K562 (cell line): ENCODE measurements around the gene COX5A. TPM values are rescaled to one million over a fixed set of nuclear protein-coding genes. Genes with fewer than 3 reads are reported as not detected.

Experiments
- ATF3 ChIP-seq, 2 experiments: fragments of 450-650 bp in 1 of 2; sonication (generic) in 1 of 2; formaldehyde crosslinking in 1 of 2; IDR thresholded peaks in 1 of 2; conservative IDR thresholded peaks in 1 of 2; 2 replicates each; pipeline versions ENCODE4 v1.6.1 to v1.8.1; 2016 to 2023; ENCODE audit warnings: mild to moderate bottlenecking in 2 of 2, moderate library complexity in 2 of 2, inconsistent platforms in 1 of 2, missing genetic modification reagents in 1 of 2
- BCOR ChIP-seq: fragments of 450-650 bp; IDR thresholded peaks from 2 replicates; pipeline ENCODE4 v1.6.1; 2016
- CAMTA2 ChIP-seq: fragments of 250-450 bp; sonication (Bioruptor Pico); conservative IDR thresholded peaks from 2 replicates; pipeline ENCODE4 v1.5.1; 2022
- CREB1 ChIP-seq, 2 experiments: sonication (generic) in 1 of 2; formaldehyde crosslinking in 1 of 2; IDR thresholded peaks; 2 replicates each; pipeline versions ENCODE4 v1.6.1 to v1.8.0; 2012 to 2022; ENCODE audit warnings: inconsistent platforms in 1 of 2, mild to moderate bottlenecking in 1 of 2, missing genetic modification reagents in 1 of 2, moderate library complexity in 1 of 2
- E2F6 ChIP-seq, 2 experiments: IDR thresholded peaks; 2 replicates each; pipeline ENCODE4 v1.6.1; 2011; ENCODE audit warnings: borderline replicate concordance in 1 of 2, control low read depth in 1 of 2, low read depth in 1 of 2, low read length in 1 of 2, mild to moderate bottlenecking in 1 of 2, mixed read lengths in 1 of 2, moderate library complexity in 1 of 2; ENCODE audit not compliant: insufficient read depth in 1 of 2, insufficient read length in 1 of 2, poor library complexity in 1 of 2, severe bottlenecking in 1 of 2; ENCODE audit errors: extremely low read depth in 1 of 2
- EGR1 ChIP-seq: fragments of 450-650 bp; conservative IDR thresholded peaks from 2 replicates; pipeline ENCODE4 v1.6.1; 2017; ENCODE audit warnings: mild to moderate bottlenecking
- ELF1 ChIP-seq: fragments of 200-800 bp; sonication (Bioruptor generic); IDR thresholded peaks from 2 replicates; pipeline ENCODE4 v1.6.1; 2016; ENCODE audit warnings: missing genetic modification characterization, missing compliant biosample characterization
- FIP1L1 ChIP-seq: fragments of 200-400 bp; formaldehyde crosslinking; IDR thresholded peaks from 2 replicates; pipeline ENCODE4 v1.6.1; 2018; ENCODE audit warnings: mild to moderate bottlenecking, low read depth, low read length; ENCODE audit not compliant: poor library complexity, severe bottlenecking
- HDAC1 ChIP-seq, 2 experiments: fragments of 450-650 bp; IDR thresholded peaks; 2 replicates each; pipeline ENCODE4 v1.6.1; 2016 to 2017; ENCODE audit warnings: inconsistent platforms in 1 of 2, mild to moderate bottlenecking in 1 of 2, moderate library complexity in 1 of 2
- HDAC8 ChIP-seq: fragments of 450-650 bp; IDR thresholded peaks from 2 replicates; pipeline ENCODE4 v1.6.1; 2016; ENCODE audit warnings: mild to moderate bottlenecking, missing genetic modification characterization, moderate library complexity, missing compliant biosample characterization
- KDM2B ChIP-seq: fragments of 250-450 bp; sonication (Bioruptor Pico); IDR thresholded peaks from 2 replicates; pipeline ENCODE4 v1.8.0; 2021; ENCODE audit warnings: mild to moderate bottlenecking, moderate library complexity
- L3MBTL2 ChIP-seq: fragments of 450-650 bp; IDR thresholded peaks from 2 replicates; pipeline ENCODE4 v1.6.1; 2016; ENCODE audit warnings: mild to moderate bottlenecking, moderate library complexity
- PCBP2 ChIP-seq: fragments of 200-400 bp; formaldehyde crosslinking; IDR thresholded peaks from 2 replicates; pipeline ENCODE4 v1.6.1; 2018; ENCODE audit warnings: low read length, low read depth, mild to moderate bottlenecking, moderate library complexity; ENCODE audit not compliant: poor library complexity, severe bottlenecking
- PHB2 ChIP-seq: fragments of 450-650 bp; IDR thresholded peaks from 2 replicates; pipeline ENCODE4 v1.6.1; 2017; ENCODE audit warnings: low read depth
- POLR2AphosphoS2 ChIP-seq: IDR thresholded peaks from 2 replicates; pipeline ENCODE4 v1.6.1; 2012; ENCODE audit warnings: low read length, improper control_type of control experiment
- RAD21 ChIP-seq, 2 experiments: fragments of 250-450 bp in 1 of 2; fragments of 450-650 bp in 1 of 2; sonication (Bioruptor Pico) in 1 of 2; formaldehyde crosslinking in 1 of 2; IDR thresholded peaks in 1 of 2; conservative IDR thresholded peaks in 1 of 2; 2 replicates each; pipeline versions ENCODE4 v1.4.0 to v1.8.0; 2020 to 2022; ENCODE audit warnings: mild to moderate bottlenecking in 2 of 2, moderate library complexity in 1 of 2
- SIN3B ChIP-seq: fragments of 450-650 bp; IDR thresholded peaks from 2 replicates; pipeline ENCODE4 v1.6.1; 2017; ENCODE audit warnings: low read depth, mild to moderate bottlenecking, moderate library complexity
- TBP ChIP-seq: optimal IDR thresholded peaks from 2 replicates; pipeline ENCODE3; 2011; ENCODE audit warnings: low read depth, low read length, improper control_type of control experiment
- TRIM28 ChIP-seq: fragments of 450-650 bp; IDR thresholded peaks from 2 replicates; pipeline ENCODE4 v1.6.1; 2017
- ZNF232 ChIP-seq: sonication (generic); formaldehyde crosslinking; IDR thresholded peaks from 2 replicates; pipeline ENCODE4 v1.8.0; 2022; ENCODE audit warnings: mild to moderate bottlenecking, missing genetic modification reagents
- ZNF583 ChIP-seq: fragments of 250-450 bp; sonication (Bioruptor Pico); IDR thresholded peaks from 2 replicates; pipeline ENCODE4 v1.4.0; 2020
- ZNF586 ChIP-seq: fragments of 450-650 bp; formaldehyde crosslinking; conservative IDR thresholded peaks from 2 replicates; pipeline ENCODE4 v1.4.0; 2020; ENCODE audit warnings: mild to moderate bottlenecking, moderate library complexity
- ZNF785 ChIP-seq: fragments of 250-450 bp; sonication (Bioruptor Pico); IDR thresholded peaks from 2 replicates; pipeline ENCODE4 v1.4.0; 2020; ENCODE audit warnings: mild to moderate bottlenecking
- ZNF79 ChIP-seq: fragments of 250-450 bp; sonication (Bioruptor Pico); IDR thresholded peaks from 2 replicates; pipeline ENCODE4 v1.4.0; 2020; ENCODE audit warnings: low read depth, mild to moderate bottlenecking, moderate library complexity
- polyA plus RNA-seq, 8 experiments: library from polyadenylated mRNA; depleted of rRNA in 4 of 8; stranded (reverse) in 5 of 8; unstranded in 3 of 8; fragments of >200 nt; fragmentation: Nextera tagmentation in 2 of 8; fragmentation: Illumina TruSeq in 1 of 8; extraction: Ambion mirVana in 2 of 8; extraction: Trizol in 1 of 8; gene quantifications; 2 replicates each; pipeline versions ENCODE4 v1.2.1 to v1.2.3, GENCODE V29; 2011 to 2014; ENCODE audit warnings: inconsistent platforms in 1 of 8, missing spikeins in 1 of 8
- total RNA-seq, 7 experiments: library from RNA; depleted of rRNA in 6 of 7; stranded (reverse); fragments of >200 nt in 6 of 7; fragmentation: Illumina TruSeq in 2 of 7; extraction: Trizol in 2 of 7; gene quantifications; 2 replicates each; pipeline versions ENCODE4 v1.2.1 to v1.2.3, GENCODE V29; 2011 to 2021; ENCODE audit warnings: low replicate concordance in 1 of 7
- TF ChIP-seq, protein P1 (sequence below): fragments of 250-450 bp; sonication (Bioruptor Pico); IDR thresholded peaks from 2 replicates; pipeline ENCODE4 v1.5.0; 2020; ENCODE audit warnings: mild to moderate bottlenecking
- TF ChIP-seq, protein P2 (sequence below): fragments of 250-450 bp; sonication (Bioruptor Pico); IDR thresholded peaks from 2 replicates; pipeline ENCODE4 v1.8.0; 2022; ENCODE audit warnings: inconsistent platforms, mild to moderate bottlenecking, moderate library complexity, borderline replicate concordance

Gene COX5A
- total and polyA plus RNA-seq, 9 of the 15 experiments (the other 6 are each of a cell fraction or from before 2014, with no cell fraction given): 86.8 to 553 (median 371) TPM

- TF ChIP-seq PHB2 (peak; percentile 93), HDAC1 (IDR thresholded peaks at IDR 0.05) (peak; percentile 96 to 99), CAMTA2 (CRISPR knock-in tag) (no peak), TBP (no peak), HDAC8 (tag) (no peak), ZNF586 (no peak), PCBP2 (no peak), TRIM28 (peak; percentile 59; the same call in 1 of the 2 replicates), FIP1L1 (no peak), ATF3 (IDR thresholded peaks at IDR 0.05) (peak; percentile 74), ATF3 (CRISPR knock-in tag; conservative IDR thresholded peaks at IDR 0.05) (no peak), ZNF785 (no peak), ELF1 (tag) (no peak), ZNF79 (no peak), RAD21 (CRISPR knock-in tag; conservative IDR thresholded peaks at IDR 0.05 in 1 of 2, IDR thresholded peaks at IDR 0.05 in 1 of 2) (no peak), CREB1 (IDR thresholded peaks at IDR 0.05) (peak; percentile 68; the same call in 1 of the 2 replicates), CREB1 (CRISPR knock-in tag; IDR thresholded peaks at IDR 0.05) (no peak), POLR2AphosphoS2 (no peak), E2F6 (IDR thresholded peaks at IDR 0.05; ENCODE audit: borderline replicate concordance in 1 of 2, extremely low read depth in 1 of 2, insufficient read depth in 1 of 2, insufficient read length in 1 of 2, low read depth in 1 of 2, low read length in 1 of 2, poor library complexity in 1 of 2, severe bottlenecking in 1 of 2) (no peak), SIN3B (no peak), ZNF583 (CRISPR knock-in tag) (no peak), BCOR (peak; percentile 97), L3MBTL2 (peak; percentile 60), KDM2B (CRISPR knock-in tag) (no peak), EGR1 (peak; percentile 62), ZNF232 (CRISPR knock-in tag) (no peak)
- TF ChIP-seq, protein P1, sequence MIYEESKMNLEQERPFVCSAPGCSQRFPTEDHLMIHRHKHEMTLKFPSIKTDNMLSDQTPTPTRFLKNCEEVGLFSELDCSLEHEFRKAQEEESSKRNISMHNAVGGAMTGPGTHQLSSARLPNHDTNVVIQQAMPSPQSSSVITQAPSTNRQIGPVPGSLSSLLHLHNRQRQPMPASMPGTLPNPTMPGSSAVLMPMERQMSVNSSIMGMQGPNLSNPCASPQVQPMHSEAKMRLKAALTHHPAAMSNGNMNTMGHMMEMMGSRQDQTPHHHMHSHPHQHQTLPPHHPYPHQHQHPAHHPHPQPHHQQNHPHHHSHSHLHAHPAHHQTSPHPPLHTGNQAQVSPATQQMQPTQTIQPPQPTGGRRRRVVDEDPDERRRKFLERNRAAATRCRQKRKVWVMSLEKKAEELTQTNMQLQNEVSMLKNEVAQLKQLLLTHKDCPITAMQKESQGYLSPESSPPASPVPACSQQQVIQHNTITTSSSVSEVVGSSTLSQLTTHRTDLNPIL (CRISPR knock-in tag): no peak
- TF ChIP-seq, protein P2, sequence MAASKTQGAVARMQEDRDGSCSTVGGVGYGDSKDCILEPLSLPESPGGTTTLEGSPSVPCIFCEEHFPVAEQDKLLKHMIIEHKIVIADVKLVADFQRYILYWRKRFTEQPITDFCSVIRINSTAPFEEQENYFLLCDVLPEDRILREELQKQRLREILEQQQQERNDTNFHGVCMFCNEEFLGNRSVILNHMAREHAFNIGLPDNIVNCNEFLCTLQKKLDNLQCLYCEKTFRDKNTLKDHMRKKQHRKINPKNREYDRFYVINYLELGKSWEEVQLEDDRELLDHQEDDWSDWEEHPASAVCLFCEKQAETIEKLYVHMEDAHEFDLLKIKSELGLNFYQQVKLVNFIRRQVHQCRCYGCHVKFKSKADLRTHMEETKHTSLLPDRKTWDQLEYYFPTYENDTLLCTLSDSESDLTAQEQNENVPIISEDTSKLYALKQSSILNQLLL (CRISPR knock-in tag): no peak
These were observed 16.6 kb upstream of the COX5A start (continued) for GRCh38 chr15:74954515-74954914.
